Peyer's patch (tissue), 4 donors: ENCODE measurements around the gene FKBP15. TPM values are rescaled to one million over a fixed set of nuclear protein-coding genes. Genes with fewer than 3 reads are reported as not detected.

ENCODE experiments used
- DNase-seq, 3 donors: peaks; one replicate each; pipeline ENCODE4 v3.0.0-alpha.2; 2017 to 2019
- H3K27ac ChIP-seq, 4 donors: fragments of 200-600 bp; sonication (generic); one replicate each; pipeline ENCODE4 v1.5.1; 2016 to 2019
- H3K27me3 ChIP-seq, 2 donors: fragments of 200-600 bp; sonication (generic); one replicate each; pipeline ENCODE4 v1.5.1; 2019
- H3K36me3 ChIP-seq, 3 donors: fragments of 200-600 bp; sonication (generic); one replicate each; pipeline ENCODE4 v1.5.1; 2016 to 2019
- H3K4me1 ChIP-seq, 4 donors: fragments of 200-600 bp; sonication (generic); one replicate each; pipeline ENCODE4 v1.5.1; 2016 to 2019
- H3K4me3 ChIP-seq, 4 donors: fragments of 200-600 bp; sonication (generic); 1 replicate in 3 of 4; 2 replicates in 1 of 4; pipeline ENCODE4 v1.5.1; 2016 to 2019; ENCODE audit warnings: mild to moderate bottlenecking in 1 of 4
- H3K9me3 ChIP-seq, 4 donors: fragments of 200-600 bp; sonication (generic); one replicate each; pipeline ENCODE4 v1.5.1; 2016 to 2019; ENCODE audit warnings: mild to moderate bottlenecking in 1 of 4
- POLR2A ChIP-seq, 2 donors: fragments of 450-650 bp; IDR thresholded peaks; one replicate each; pipeline ENCODE4 v1.5.1; 2017; ENCODE audit warnings: antibody characterized with exemption in 2 of 2, mild to moderate bottlenecking in 2 of 2, moderate library complexity in 2 of 2
- total RNA-seq, 4 donors: library from RNA; depleted of rRNA; stranded (reverse); fragments of >200 nt; gene quantifications; one replicate each; pipeline ENCODE4 v1.1.0, GENCODE V29; 2016
- TF ChIP-seq, protein P1 (sequence below), 6 experiments: fragments of 450-650 bp in 4 of 6; fragments of 200-600 bp in 2 of 6; sonication (generic) in 1 of 6; IDR thresholded peaks; one replicate each; pipeline ENCODE4 v1.5.1; 2017 to 2019; ENCODE audit warnings: antibody characterized with exemption in 6 of 6, mild to moderate bottlenecking in 3 of 6, moderate library complexity in 1 of 6

FKBP15 gene
- total RNA-seq, 4 donors from 2014 or later = 25.9 to 44.6 (median 32.5) TPM

DNA sequence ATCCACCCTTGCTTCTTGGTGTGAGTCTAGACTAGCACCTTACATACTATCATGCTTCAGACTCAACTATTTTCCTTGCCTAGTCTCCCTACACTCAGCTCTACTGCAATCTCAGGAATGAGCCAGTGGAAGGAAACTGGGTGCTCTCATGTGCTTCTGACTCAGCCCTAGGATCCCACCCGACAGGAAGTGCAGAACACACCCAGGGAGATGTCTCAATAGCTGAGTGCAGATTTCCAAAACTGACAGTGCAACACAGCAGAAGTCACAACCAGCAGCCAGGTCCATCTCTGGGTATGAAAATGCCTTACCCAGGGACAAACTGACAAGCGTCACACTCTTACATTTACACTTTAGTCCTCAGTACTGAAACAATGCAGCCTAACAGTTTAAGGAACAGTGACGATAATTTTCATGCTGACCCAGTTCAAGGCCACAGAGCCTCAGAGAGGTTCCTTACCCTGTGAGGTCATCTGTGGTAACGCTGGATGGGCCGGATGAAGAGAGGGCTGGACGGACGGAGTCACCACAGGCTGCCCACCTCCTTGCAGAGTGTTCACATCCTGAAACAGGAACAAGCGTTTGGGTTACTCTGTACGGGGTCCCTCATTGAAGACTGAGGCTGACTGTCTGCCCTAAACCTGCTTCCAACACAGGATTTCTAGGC, 33.0 kb downstream of the FKBP15 start:
- peaks cover 0 to 90% (median 4%) of the 10 kb centered on the region in 3 donors for H3K36me3 ChIP-seq
- H3K9me3 ChIP-seq = no peaks in the 10 kb centered on the region
- H3K27ac ChIP-seq = peak overlapping the region in 3 of 4 donors; percentile 6 to 40 (median 30)
- DNase-seq = peak in 1 of 3 donors; percentile 62
- no peak overlapping the region for H3K4me3 ChIP-seq
- TF ChIP-seq POLR2A (IDR thresholded peaks at IDR 0.05) = no peak
- TF ChIP-seq, protein P1, sequence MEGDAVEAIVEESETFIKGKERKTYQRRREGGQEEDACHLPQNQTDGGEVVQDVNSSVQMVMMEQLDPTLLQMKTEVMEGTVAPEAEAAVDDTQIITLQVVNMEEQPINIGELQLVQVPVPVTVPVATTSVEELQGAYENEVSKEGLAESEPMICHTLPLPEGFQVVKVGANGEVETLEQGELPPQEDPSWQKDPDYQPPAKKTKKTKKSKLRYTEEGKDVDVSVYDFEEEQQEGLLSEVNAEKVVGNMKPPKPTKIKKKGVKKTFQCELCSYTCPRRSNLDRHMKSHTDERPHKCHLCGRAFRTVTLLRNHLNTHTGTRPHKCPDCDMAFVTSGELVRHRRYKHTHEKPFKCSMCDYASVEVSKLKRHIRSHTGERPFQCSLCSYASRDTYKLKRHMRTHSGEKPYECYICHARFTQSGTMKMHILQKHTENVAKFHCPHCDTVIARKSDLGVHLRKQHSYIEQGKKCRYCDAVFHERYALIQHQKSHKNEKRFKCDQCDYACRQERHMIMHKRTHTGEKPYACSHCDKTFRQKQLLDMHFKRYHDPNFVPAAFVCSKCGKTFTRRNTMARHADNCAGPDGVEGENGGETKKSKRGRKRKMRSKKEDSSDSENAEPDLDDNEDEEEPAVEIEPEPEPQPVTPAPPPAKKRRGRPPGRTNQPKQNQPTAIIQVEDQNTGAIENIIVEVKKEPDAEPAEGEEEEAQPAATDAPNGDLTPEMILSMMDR (IDR thresholded peaks at IDR 0.05) = no peak
- H3K4me1 ChIP-seq = no peaks in the 10 kb centered on the region
- H3K27me3 ChIP-seq = no peaks in the 10 kb centered on the region

DNA sequence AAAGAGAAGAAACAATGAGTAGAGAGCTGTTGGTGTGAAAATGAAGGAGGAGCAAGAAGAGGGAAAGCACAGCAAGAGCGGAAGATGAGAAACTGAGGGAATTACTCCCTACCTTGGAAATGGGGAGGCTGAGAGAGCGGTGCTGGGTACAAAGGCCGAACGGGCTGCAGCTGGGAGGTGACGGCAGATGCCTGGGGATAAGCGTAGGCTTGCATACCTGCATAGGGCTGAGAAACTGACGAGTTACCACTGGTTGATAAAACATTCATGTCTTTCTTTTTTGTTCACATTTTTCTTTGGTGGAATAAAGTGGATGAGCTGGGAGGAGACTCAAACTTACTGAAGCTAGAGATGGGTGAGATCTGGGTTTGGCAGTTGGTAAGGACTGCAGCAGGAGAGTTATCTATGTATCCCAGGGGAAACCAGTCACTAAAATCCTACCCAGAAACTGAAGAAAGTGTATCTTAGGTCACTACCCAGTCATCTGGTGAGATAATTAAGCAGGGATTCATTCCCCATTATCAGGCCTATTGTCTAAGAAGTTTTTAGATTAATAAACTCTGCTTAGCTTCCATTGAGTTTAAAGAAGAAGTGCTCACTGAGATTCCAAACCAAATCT, 34.8 kb downstream of the FKBP15 start:
- Histone ChIP-seq H3K4me3 (no peak overlapping the region), H3K27ac (no peak overlapping the region), H3K4me1 (no peaks in the 10 kb centered on the region), H3K9me3 (no peaks in the 10 kb centered on the region), H3K27me3 (no peaks in the 10 kb centered on the region), H3K36me3 (peaks cover 0 to 90% (median 4%) of the 10 kb centered on the region in 3 donors)
- TF ChIP-seq POLR2A (IDR thresholded peaks at IDR 0.05) = no peak
- TF ChIP-seq, protein P1 (IDR thresholded peaks at IDR 0.05) = no peak
- DNase-seq = no peak

DNA sequence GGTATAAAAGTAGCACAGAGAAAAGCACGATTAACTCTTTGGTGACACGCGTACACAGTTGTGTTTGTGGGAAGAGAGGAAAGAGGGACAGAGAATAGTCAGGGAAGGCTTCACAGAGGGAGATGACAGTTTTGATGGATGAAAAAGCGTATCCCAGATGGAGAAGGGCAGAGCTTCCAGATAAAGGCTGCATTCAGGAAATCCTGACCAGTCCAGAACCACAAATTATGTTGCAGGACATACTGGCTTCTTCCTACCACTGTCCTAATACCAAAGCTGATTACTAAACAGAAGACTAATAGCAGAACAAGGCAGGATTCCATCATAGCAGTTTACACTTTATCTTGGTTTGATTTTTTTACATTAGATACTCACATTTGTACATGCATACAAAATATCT, 35.8 kb downstream of the FKBP15 start:
- no peak overlapping the region for H3K27ac ChIP-seq
- no peaks in the 10 kb centered on the region for H3K27me3 ChIP-seq
- TF ChIP-seq POLR2A (IDR thresholded peaks at IDR 0.05) = no peak
- TF ChIP-seq, protein P1 (IDR thresholded peaks at IDR 0.05) = no peak
- H3K4me1 ChIP-seq = no peaks in the 10 kb centered on the region
- no peaks in the 10 kb centered on the region for H3K9me3 ChIP-seq
- H3K36me3 ChIP-seq = peaks cover 0 to 88% (median 4%) of the 10 kb centered on the region in 3 donors
- H3K4me3 ChIP-seq = no peak overlapping the region
- DNase-seq = no peak

DNA sequence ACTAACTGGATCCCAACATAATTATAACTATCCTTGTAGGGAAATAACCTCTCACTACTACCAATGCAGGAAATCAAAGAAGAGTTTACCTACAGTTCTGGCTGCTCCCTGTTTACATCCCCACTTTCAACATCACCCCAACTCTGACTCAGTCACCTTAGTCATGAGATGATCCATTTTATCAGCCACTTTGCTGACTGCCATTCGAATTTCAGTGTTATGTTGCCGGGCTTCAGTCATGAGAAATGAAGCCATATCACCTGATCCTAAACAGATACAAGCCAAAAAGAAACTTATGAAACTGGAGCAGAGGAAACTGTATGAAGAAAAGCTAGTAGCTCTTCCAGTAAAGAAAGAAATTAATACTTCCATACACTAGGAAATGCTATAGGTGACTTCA, 36.5 kb downstream of the FKBP15 start:
- peaks cover 0 to 3% (median 0%) of the 10 kb centered on the region in 4 donors for H3K4me1 ChIP-seq
- H3K27ac ChIP-seq = no peak overlapping the region
- no peaks in the 10 kb centered on the region for H3K27me3 ChIP-seq
- no peaks in the 10 kb centered on the region for H3K9me3 ChIP-seq
- no peak overlapping the region for H3K4me3 ChIP-seq
- TF ChIP-seq POLR2A (IDR thresholded peaks at IDR 0.05) = no peak
- TF ChIP-seq, protein P1 (IDR thresholded peaks at IDR 0.05) = no peak
- no peak for DNase-seq
- H3K36me3 ChIP-seq = peaks cover 0 to 85% (median 4%) of the 10 kb centered on the region in 3 donors

DNA sequence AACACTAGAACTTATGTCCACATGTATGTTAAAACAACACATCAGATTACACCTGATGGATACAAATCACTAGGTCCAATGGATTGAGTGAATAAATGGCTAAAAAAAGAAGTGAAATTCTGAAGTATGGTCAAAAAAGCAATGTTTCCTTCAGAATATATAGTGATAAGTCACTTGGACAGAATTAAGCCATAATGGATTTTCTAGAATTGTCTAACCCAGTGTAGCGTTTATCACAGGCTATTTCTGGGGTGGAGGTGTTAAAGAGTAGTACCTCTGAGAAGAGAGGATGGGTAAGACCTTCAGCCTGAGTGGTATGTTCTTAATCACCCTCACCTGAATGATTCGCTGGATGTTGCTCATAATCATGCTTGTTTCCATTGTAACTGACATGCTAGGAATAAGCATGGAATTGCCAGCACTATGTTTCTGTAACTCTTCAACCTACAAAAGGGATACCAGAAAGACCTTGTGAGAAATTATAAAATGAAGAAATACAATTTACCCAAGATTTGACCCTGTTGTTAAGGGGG, 37.1 kb downstream of the FKBP15 start:
- TF ChIP-seq, protein P1 (IDR thresholded peaks at IDR 0.05) = no peak
- no peak for TF ChIP-seq POLR2A (IDR thresholded peaks at IDR 0.05)
- Histone ChIP-seq H3K36me3 (peaks cover 0 to 90% (median 4%) of the 10 kb centered on the region in 3 donors), H3K4me3 (no peak overlapping the region), H3K4me1 (peaks cover 0 to 3% (median 0%) of the 10 kb centered on the region in 4 donors), H3K27ac (no peak overlapping the region), H3K27me3 (no peaks in the 10 kb centered on the region), H3K9me3 (no peaks in the 10 kb centered on the region)
- DNase-seq = no peak
